GM10248 (cell line): Measurements from ENCODE around the gene CNTRL.

ENCODE experiments used
- CTCF ChIA-PET: fragments of 300-600 bp; sonication (Branson Sonifier 250); formaldehyde crosslinking; extraction: SDS; loops from one replicate; lab custom pipeline; 2021; ENCODE audit warnings: antibody characterized with exemption; lab: Yijun Ruan, JAX
- POLR2A ChIA-PET: fragments of 350-650 bp; sonication (Branson Sonifier 250); formaldehyde crosslinking; extraction: SDS; loops from one replicate; lab custom pipeline; 2020; ENCODE audit warnings: antibody characterized with exemption; lab: Yijun Ruan, JAX
- DNase-seq: peaks from one replicate; pipeline ENCODE4 v3.0.0; 2012; ENCODE audit errors: extremely low spot score
- TF ChIP-seq, protein P1 (sequence below): IDR thresholded peaks from 2 replicates; pipeline ENCODE4 v1.5.1; 2012; ENCODE audit warnings: mild to moderate bottlenecking, low read depth; ENCODE audit errors: extremely low read depth, missing control alignments, control extremely low read depth

CNTRL gene

DNA sequence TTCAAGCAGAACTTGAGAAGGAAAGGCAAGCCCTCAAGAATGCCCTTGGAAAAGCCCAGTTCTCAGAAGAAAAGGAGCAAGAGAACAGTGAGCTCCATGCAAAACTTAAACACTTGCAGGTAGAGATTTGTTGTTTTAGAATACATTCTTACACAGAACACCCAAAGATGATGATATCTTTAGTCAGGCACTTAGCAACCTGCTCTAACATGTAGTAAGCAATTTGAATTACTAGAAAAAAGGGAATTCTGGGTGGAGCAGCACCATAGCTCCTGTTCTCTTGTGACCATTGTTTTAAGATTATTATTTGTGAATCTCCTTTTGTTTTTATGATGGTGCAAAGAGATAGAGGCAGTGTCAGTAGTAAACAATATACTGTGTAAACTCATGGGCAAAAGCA is 63.8 kb downstream of the CNTRL start:
- ChIA-PET POLR2A (no interaction called here), CTCF (interaction anchor here (1.2 kb wide), 1 partner anchor 75 kb away, joined by 4 read pairs; no protein-coding TSS in a partner anchor)
- DNase-seq: no peak
- TF ChIP-seq, protein P1, sequence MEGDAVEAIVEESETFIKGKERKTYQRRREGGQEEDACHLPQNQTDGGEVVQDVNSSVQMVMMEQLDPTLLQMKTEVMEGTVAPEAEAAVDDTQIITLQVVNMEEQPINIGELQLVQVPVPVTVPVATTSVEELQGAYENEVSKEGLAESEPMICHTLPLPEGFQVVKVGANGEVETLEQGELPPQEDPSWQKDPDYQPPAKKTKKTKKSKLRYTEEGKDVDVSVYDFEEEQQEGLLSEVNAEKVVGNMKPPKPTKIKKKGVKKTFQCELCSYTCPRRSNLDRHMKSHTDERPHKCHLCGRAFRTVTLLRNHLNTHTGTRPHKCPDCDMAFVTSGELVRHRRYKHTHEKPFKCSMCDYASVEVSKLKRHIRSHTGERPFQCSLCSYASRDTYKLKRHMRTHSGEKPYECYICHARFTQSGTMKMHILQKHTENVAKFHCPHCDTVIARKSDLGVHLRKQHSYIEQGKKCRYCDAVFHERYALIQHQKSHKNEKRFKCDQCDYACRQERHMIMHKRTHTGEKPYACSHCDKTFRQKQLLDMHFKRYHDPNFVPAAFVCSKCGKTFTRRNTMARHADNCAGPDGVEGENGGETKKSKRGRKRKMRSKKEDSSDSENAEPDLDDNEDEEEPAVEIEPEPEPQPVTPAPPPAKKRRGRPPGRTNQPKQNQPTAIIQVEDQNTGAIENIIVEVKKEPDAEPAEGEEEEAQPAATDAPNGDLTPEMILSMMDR: no peak

DNA sequence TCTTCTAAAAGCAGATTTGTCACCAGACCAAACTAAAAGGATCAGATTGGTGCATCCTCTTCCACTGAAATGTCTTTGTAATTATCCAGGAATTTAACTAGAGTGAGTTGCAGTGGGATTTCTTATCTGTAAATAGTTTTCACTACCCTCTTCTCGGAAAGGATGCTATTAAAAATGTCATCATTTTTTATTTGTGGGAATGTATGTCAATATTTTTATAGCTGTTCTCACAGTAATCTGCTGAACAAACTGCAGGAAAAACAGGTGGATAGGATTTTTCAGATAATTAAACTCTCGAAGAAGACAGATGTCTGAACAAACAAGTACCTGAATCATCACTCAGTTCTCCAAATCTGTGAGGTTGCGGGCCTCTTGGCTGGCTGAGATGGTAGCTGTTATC is 64.2 kb downstream of the CNTRL start:
- DNase-seq: no peak
- CTCF ChIA-PET: interaction anchor here (1.2 kb wide), 2 partner anchors 31 to 75 kb away, joined by 3 to 4 read pairs; no protein-coding TSS in a partner anchor
- TF ChIP-seq, protein P1: no peak
- POLR2A ChIA-PET: no interaction called here

DNA sequence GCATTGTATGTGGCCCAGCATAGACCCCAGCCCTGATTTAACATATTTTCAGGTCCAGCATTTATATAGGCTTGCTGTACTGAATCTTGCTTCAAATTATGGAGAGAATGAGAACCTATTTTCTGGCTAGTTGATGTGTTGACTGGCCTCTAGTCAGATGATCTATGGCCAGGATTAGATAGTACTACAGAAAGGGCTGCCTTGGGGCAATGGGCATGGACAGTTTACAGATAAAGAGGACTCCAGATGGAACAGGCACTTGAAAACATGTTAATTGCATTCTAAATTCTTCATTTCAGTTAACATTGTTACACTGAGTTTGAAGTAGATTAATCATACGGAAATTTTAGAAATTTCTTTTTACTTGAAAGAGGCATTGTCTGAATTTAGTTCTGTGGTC is 65.4 kb downstream of the CNTRL start:
- POLR2A ChIA-PET: no interaction called here
- TF ChIP-seq, protein P1: no peak
- CTCF ChIA-PET: interaction anchor here (1.2 kb wide), 1 partner anchor 29 kb away, joined by 3 read pairs; no protein-coding TSS in a partner anchor
- no peak for DNase-seq

DNA sequence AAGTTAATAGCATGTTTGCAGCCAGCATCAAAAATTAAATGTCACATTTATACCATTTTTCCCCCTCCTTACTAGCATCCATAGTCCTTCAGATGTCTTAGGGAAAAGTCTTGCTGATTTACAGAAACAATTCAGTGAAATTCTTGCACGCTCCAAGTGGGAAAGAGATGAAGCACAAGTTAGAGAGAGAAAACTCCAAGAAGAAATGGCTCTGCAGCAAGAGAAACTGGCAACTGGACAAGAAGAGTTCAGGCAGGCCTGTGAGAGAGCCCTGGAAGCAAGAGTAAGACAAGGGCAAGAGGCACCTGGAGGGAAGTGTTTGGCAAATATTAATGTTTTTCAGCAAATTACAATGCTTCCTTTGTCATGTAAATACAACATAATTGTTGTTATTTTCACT is 66.6 kb downstream of the CNTRL start:
- no peak for DNase-seq
- ChIA-PET CTCF (no interaction called here), POLR2A (no interaction called here)
- TF ChIP-seq, protein P1: no peak

DNA sequence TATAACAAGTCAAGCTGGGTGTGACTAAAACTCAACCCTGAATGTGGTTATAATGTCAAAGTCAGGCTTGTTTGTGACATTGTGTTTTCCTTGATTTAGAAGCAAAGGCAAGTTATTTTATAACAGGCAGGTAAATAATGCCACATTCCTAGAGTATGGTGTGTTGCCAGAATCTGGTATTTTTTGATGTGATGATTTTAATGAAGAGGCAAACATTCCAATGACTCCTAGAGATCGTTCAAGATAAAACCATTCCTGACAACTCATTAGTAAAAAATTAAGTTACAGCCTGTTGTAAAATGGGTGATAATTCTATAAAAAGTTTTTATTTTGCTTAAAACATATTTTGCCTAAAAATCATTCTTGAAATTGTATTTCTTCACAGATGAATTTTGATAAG is 67.0 kb downstream of the CNTRL start:
- ChIA-PET CTCF (interaction anchor here (1.6 kb wide), 2 partner anchors 20 to 24 kb away, joined by 5 read pairs; no protein-coding TSS in a partner anchor), POLR2A (no interaction called here)
- TF ChIP-seq, protein P1: no peak
- no peak for DNase-seq

DNA sequence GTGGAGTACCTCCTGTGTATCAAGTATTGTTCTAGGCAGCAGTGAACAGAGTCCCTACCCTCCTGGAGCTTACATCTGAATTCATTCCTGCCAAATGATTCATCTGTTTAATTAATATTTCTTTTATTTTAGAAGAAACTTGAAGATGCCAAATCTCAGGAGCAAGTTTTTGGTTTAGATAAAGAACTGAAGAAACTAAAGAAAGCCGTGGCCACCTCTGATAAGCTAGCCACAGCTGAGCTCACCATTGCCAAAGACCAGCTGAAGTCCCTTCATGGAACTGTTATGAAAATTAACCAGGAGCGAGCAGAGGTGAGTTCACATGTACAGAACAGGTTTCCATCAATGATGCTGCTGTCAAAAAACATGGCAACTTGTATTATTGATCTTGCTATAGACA is 69.0 kb downstream of the CNTRL start:
- TF ChIP-seq, protein P1: no peak
- ChIA-PET POLR2A (no interaction called here), CTCF (interaction anchor here (1.1 to 1.4 kb wide), 3 partner anchors 11 to 42 kb away, joined by 3 to 4 read pairs (median 3); no protein-coding TSS in a partner anchor)
- DNase-seq: no peak
